ENCODE measurements around the gene PUM2. TPM values are rescaled to one million over a fixed set of nuclear protein-coding genes. Genes with fewer than 3 reads are reported as not detected.

The PUM2 gene
- total and polyA plus RNA-seq, 2 of the 13 experiments (the other 11 are each of a cell fraction or from before 2014, with no cell fraction given) = 69.6 to 69.8 TPM

- TF ChIP-seq CSRNP2 (CRISPR knock-in tag; conservative IDR thresholded peaks at IDR 0.05; ENCODE audit: low read depth) = no peak
- TF ChIP-seq ZNF788 (CRISPR knock-in tag; IDR thresholded peaks at IDR 0.05; ENCODE audit: borderline replicate concordance) = no peak
- no peak for TF ChIP-seq ZNF329 (CRISPR knock-in tag; IDR thresholded peaks at IDR 0.05; ENCODE audit: low read depth)
- no peak for TF ChIP-seq ZNF839 (CRISPR knock-in tag; IDR thresholded peaks at IDR 0.05; ENCODE audit: borderline replicate concordance)
- no peak for TF ChIP-seq ZNF326 (CRISPR knock-in tag; IDR thresholded peaks at IDR 0.05; ENCODE audit: borderline replicate concordance)
- TF ChIP-seq MED1 (CRISPR knock-in tag; IDR thresholded peaks at IDR 0.05) = no peak
- no peak for TF ChIP-seq TRIM24 (CRISPR knock-in tag; IDR thresholded peaks at IDR 0.05)
- TF ChIP-seq MYC (CRISPR knock-in tag; IDR thresholded peaks at IDR 0.05; ENCODE audit: borderline replicate concordance) = peak; percentile 73; the same call in 1 of the 2 replicates
- peak; percentile 56 for TF ChIP-seq AGO1 (IDR thresholded peaks at IDR 0.05; ENCODE audit: low read depth, low read length, poor library complexity, severe bottlenecking)
- no peak for TF ChIP-seq ZNF10 (CRISPR knock-in tag; IDR thresholded peaks at IDR 0.05; ENCODE audit: borderline replicate concordance, low read depth)
- TF ChIP-seq ZNF317 (CRISPR knock-in tag; IDR thresholded peaks at IDR 0.05) = peak; percentile 43; the same call in 1 of the 2 replicates
- TF ChIP-seq NONO (IDR thresholded peaks at IDR 0.05) = no peak
- TF ChIP-seq NONO (CRISPR knock-in tag; conservative IDR thresholded peaks at IDR 0.05) = peak; percentile 64
- no peak for TF ChIP-seq TCF7 (IDR thresholded peaks at IDR 0.05; ENCODE audit: low read depth)
- no peak; the same call in 1 of the 2 replicates for TF ChIP-seq ARNTL (CRISPR knock-in tag; IDR thresholded peaks at IDR 0.05)
- 0 out of 2 replicates have a peak, but pooled peaks have one; percentile 9 for TF ChIP-seq BORCS8-MEF2B (CRISPR knock-in tag; IDR thresholded peaks at IDR 0.05)
- no peak; the same call in 1 of the 2 replicates for TF ChIP-seq ZNF678 (CRISPR knock-in tag; IDR thresholded peaks at IDR 0.05)
- TF ChIP-seq SNAPC4 (CRISPR knock-in tag; IDR thresholded peaks at IDR 0.05) = no peak
- TF ChIP-seq PRPF4 (IDR thresholded peaks at IDR 0.05; ENCODE audit: low read depth, low read length, poor library complexity, severe bottlenecking) = no peak
- TF ChIP-seq ZNF280B (CRISPR knock-in tag; IDR thresholded peaks at IDR 0.05; ENCODE audit: borderline replicate concordance) = no peak; the same call in 1 of the 2 replicates
- no peak for TF ChIP-seq ZNF33A (CRISPR knock-in tag; IDR thresholded peaks at IDR 0.05; ENCODE audit: borderline replicate concordance)
- TF ChIP-seq MIER2 (CRISPR knock-in tag; IDR thresholded peaks at IDR 0.05) = no peak
Observed at GRCh38 chr2:20223407-20224163, 127.1 kb downstream of the PUM2 start (continued).
